WTC11 (cell line): ENCODE measurements around the gene PPIC. TPM values are rescaled to one million over a fixed set of nuclear protein-coding genes. Genes with fewer than 3 reads are reported as not detected.

Experiments used
- ATAC-seq: fragments of 200-7000 bp; cut with Tn5 transposase; 2 replicates; pipeline ENCODE4 v1.10.0; 2021; ENCODE audit warnings: mild to moderate bottlenecking, moderate library complexity
- CTCF ChIA-PET: fragments of 300-600 bp; sonication (Branson Sonifier 250); formaldehyde crosslinking; loops from one replicate; lab custom pipeline; 2021; ENCODE audit warnings: antibody characterized with exemption; lab: Charles Lee
- POLR2A ChIA-PET: fragments of 350-600 bp; sonication (Branson Sonifier 250); formaldehyde crosslinking; loops from one replicate; lab custom pipeline; 2021; ENCODE audit warnings: antibody characterized with exemption; lab: Charles Lee
- DNase-seq: peaks from one replicate; pipeline ENCODE4 v3.0.0; 2021; ENCODE audit warnings: low spot score
- H3K27ac Mint-ChIP-seq: 2 replicates; pipeline ENCODE4 v1.8.0; 2021; ENCODE audit warnings: mixed read lengths
- H3K27me3 Mint-ChIP-seq: 2 replicates; pipeline ENCODE4 v1.8.0; 2021; ENCODE audit warnings: low read depth, mild to moderate bottlenecking, moderate library complexity, mixed read lengths
- H3K36me3 Mint-ChIP-seq: 2 replicates; pipeline ENCODE4 v1.8.0; 2021; ENCODE audit warnings: mixed read lengths
- H3K4me1 Mint-ChIP-seq: 2 replicates; pipeline ENCODE4 v1.8.0; 2022; ENCODE audit warnings: mixed read lengths
- H3K4me3 Mint-ChIP-seq: 2 replicates; pipeline ENCODE4 v1.8.0; 2021; ENCODE audit warnings: mild to moderate bottlenecking, moderate library complexity, mixed read lengths
- H3K9me3 Mint-ChIP-seq: 2 replicates; pipeline ENCODE4 v1.8.0; 2021; ENCODE audit warnings: mixed read lengths
- ATF3 ChIP-seq: sonication (generic); formaldehyde crosslinking; conservative IDR thresholded peaks from 2 replicates; pipeline ENCODE4 v1.8.1; 2022; ENCODE audit warnings: mild to moderate bottlenecking, missing genetic modification reagents
- CDX4 ChIP-seq: fragments of 250-450 bp; sonication (Bioruptor Pico); IDR thresholded peaks from 2 replicates; pipeline ENCODE4 v1.9.0; 2021; ENCODE audit warnings: moderate library complexity, mild to moderate bottlenecking, inconsistent platforms, borderline replicate concordance
- CREB1 ChIP-seq: sonication (generic); formaldehyde crosslinking; IDR thresholded peaks from 2 replicates; pipeline ENCODE4 v1.8.0; 2023; ENCODE audit warnings: mild to moderate bottlenecking, missing genetic modification reagents
- E2F1 ChIP-seq: sonication (generic); formaldehyde crosslinking; IDR thresholded peaks from 2 replicates; pipeline ENCODE4 v1.8.0; 2022; ENCODE audit warnings: mild to moderate bottlenecking, missing genetic modification reagents
- E2F4 ChIP-seq: sonication (generic); formaldehyde crosslinking; IDR thresholded peaks from 2 replicates; pipeline ENCODE4 v1.8.1; 2022; ENCODE audit warnings: low read depth, mild to moderate bottlenecking, moderate library complexity, missing genetic modification reagents, borderline replicate concordance
- E2F5 ChIP-seq: sonication (generic); formaldehyde crosslinking; IDR thresholded peaks from 2 replicates; pipeline ENCODE4 v1.8.1; 2022; ENCODE audit warnings: mild to moderate bottlenecking, moderate library complexity, missing genetic modification reagents
- FOXJ3 ChIP-seq: sonication (generic); formaldehyde crosslinking; IDR thresholded peaks from 2 replicates; pipeline ENCODE4 v1.9.0; 2021; ENCODE audit warnings: missing genetic modification reagents, mild to moderate bottlenecking, borderline replicate concordance
- FOXK1 ChIP-seq: sonication (generic); formaldehyde crosslinking; IDR thresholded peaks from 2 replicates; pipeline ENCODE4 v1.8.0; 2022; ENCODE audit warnings: mild to moderate bottlenecking, moderate library complexity, missing genetic modification reagents
- GABPB1 ChIP-seq: sonication (generic); formaldehyde crosslinking; IDR thresholded peaks from 2 replicates; pipeline ENCODE4 v1.8.1; 2023; ENCODE audit warnings: mild to moderate bottlenecking, missing genetic modification reagents
- GRHL2 ChIP-seq: fragments of 250-450 bp; sonication (Bioruptor Pico); IDR thresholded peaks from 2 replicates; pipeline ENCODE4 v1.8.0; 2022; ENCODE audit warnings: mild to moderate bottlenecking, moderate library complexity; ENCODE audit not compliant: insufficient replicate concordance, severe bottlenecking
- GTF2I ChIP-seq: fragments of 250-450 bp; sonication (Bioruptor Pico); conservative IDR thresholded peaks from 2 replicates; pipeline ENCODE4 v1.4.0; 2021; ENCODE audit warnings: mild to moderate bottlenecking
- MXD4 ChIP-seq: fragments of 250-450 bp; sonication (Bioruptor Pico); IDR thresholded peaks from 2 replicates; pipeline ENCODE4 v1.8.0; 2021; ENCODE audit warnings: mild to moderate bottlenecking, moderate library complexity, borderline replicate concordance
- NFE2L1 ChIP-seq: sonication (generic); formaldehyde crosslinking; IDR thresholded peaks from 2 replicates; pipeline ENCODE4 v1.8.1; 2023; ENCODE audit warnings: missing genetic modification reagents
- NFYB ChIP-seq: sonication (generic); formaldehyde crosslinking; conservative IDR thresholded peaks from 2 replicates; pipeline ENCODE4 v1.8.0; 2022; ENCODE audit warnings: low read depth, missing genetic modification reagents
- NR2C2 ChIP-seq: sonication (generic); formaldehyde crosslinking; IDR thresholded peaks from 2 replicates; pipeline ENCODE4 v1.8.0; 2022; ENCODE audit warnings: mild to moderate bottlenecking, missing genetic modification reagents
- NR3C1 ChIP-seq: sonication (generic); formaldehyde crosslinking; conservative IDR thresholded peaks from 2 replicates; pipeline ENCODE4 v1.8.1; 2023; ENCODE audit warnings: low read depth, mild to moderate bottlenecking, missing genetic modification reagents
- SP1 ChIP-seq: sonication (generic); formaldehyde crosslinking; conservative IDR thresholded peaks from 2 replicates; pipeline ENCODE4 v1.8.1; 2022; ENCODE audit warnings: missing genetic modification reagents
- TEAD1 ChIP-seq: sonication (generic); formaldehyde crosslinking; IDR thresholded peaks from 2 replicates; pipeline ENCODE4 v1.8.0; 2022; ENCODE audit warnings: mild to moderate bottlenecking, missing genetic modification reagents
- TEAD4 ChIP-seq: sonication (generic); formaldehyde crosslinking; IDR thresholded peaks from 2 replicates; pipeline ENCODE4 v1.8.0; 2022; ENCODE audit warnings: mild to moderate bottlenecking, missing genetic modification reagents
- USF2 ChIP-seq: sonication (generic); formaldehyde crosslinking; IDR thresholded peaks from 2 replicates; pipeline ENCODE4 v1.8.1; 2023; ENCODE audit warnings: mild to moderate bottlenecking, missing genetic modification reagents, moderate library complexity
- ZNF281 ChIP-seq: sonication (generic); formaldehyde crosslinking; IDR thresholded peaks from 2 replicates; pipeline ENCODE4 v1.8.0; 2023; ENCODE audit warnings: mild to moderate bottlenecking, missing genetic modification reagents
- ZNF425 ChIP-seq: fragments of 250-450 bp; sonication (Bioruptor Pico); conservative IDR thresholded peaks from 2 replicates; pipeline ENCODE4 v1.9.0; 2021; ENCODE audit warnings: mild to moderate bottlenecking
- ZSCAN18 ChIP-seq: fragments of 250-450 bp; sonication (Bioruptor Pico); IDR thresholded peaks from 2 replicates; pipeline ENCODE4 v2.1.2; 2022; ENCODE audit warnings: mild to moderate bottlenecking, moderate library complexity
- total RNA-seq: library from RNA; stranded (reverse); gene quantifications from 3 replicates; pipeline ENCODE4 v1.2.3, GENCODE V29; 2021

PPIC gene
- total RNA-seq, 1 experiment from 2014 or later, result 12.4 TPM

- no peak overlapping the region for H3K4me3 Mint-ChIP-seq
- no peaks in the 10 kb centered on the region for H3K36me3 Mint-ChIP-seq
- TF ChIP-seq GABPB1 (CRISPR knock-in tag), result no peak
- no peak for TF ChIP-seq E2F5 (CRISPR knock-in tag)
- TF ChIP-seq TEAD1 (CRISPR knock-in tag), result no peak
- TF ChIP-seq MXD4, result no peak
- no peak for TF ChIP-seq FOXK1 (CRISPR knock-in tag)
- no peak for TF ChIP-seq E2F4 (CRISPR knock-in tag)
- no peak for TF ChIP-seq E2F1 (CRISPR knock-in tag)
- no peak for TF ChIP-seq USF2 (CRISPR knock-in tag)
- no peak for TF ChIP-seq NFYB (CRISPR knock-in tag)
- TF ChIP-seq GRHL2, result no peak
- TF ChIP-seq CDX4 (CRISPR knock-in tag), result no peak
- no peak for TF ChIP-seq NR3C1 (CRISPR knock-in tag)
- TF ChIP-seq ATF3 (CRISPR knock-in tag), result no peak
- no peak for TF ChIP-seq NFE2L1
- no peak for TF ChIP-seq NR2C2
- TF ChIP-seq FOXJ3 (CRISPR knock-in tag), result no peak
- TF ChIP-seq TEAD4 (CRISPR knock-in tag), result no peak
- no peak for TF ChIP-seq ZNF425 (CRISPR knock-in tag)
- TF ChIP-seq, all 79 proteins: peak for 0
- ChIA-PET CTCF (no interaction called here), POLR2A (no interaction called here)
- no peak overlapping the region for H3K27ac Mint-ChIP-seq
- peaks cover 12% of the 10 kb centered on the region for H3K9me3 Mint-ChIP-seq
- H3K27me3 Mint-ChIP-seq, result no peaks in the 10 kb centered on the region
- DNase-seq (no peak), ATAC-seq (no peak)
- no peaks in the 10 kb centered on the region for H3K4me1 Mint-ChIP-seq
Measured at GRCh38 chr5:123047706-123048105, 11.2 kb upstream of the PPIC start.

- Mint-ChIP-seq H3K36me3 (no peaks in the 10 kb centered on the region), H3K27me3 (no peaks in the 10 kb centered on the region), H3K27ac (no peak overlapping the region), H3K4me1 (no peaks in the 10 kb centered on the region), H3K4me3 (no peak overlapping the region), H3K9me3 (peaks cover 4% of the 10 kb centered on the region)
- CTCF ChIA-PET, result no interaction called here
- DNase-seq (no peak), ATAC-seq (no peak)
- POLR2A ChIA-PET, result no interaction called here
- TF ChIP-seq SP1, result no peak
- no peak for TF ChIP-seq ZNF281 (CRISPR knock-in tag)
- TF ChIP-seq CREB1 (CRISPR knock-in tag), result no peak
- no peak for TF ChIP-seq ATF3 (CRISPR knock-in tag)
- TF ChIP-seq GTF2I, result no peak
- TF ChIP-seq ZSCAN18, result no peak
Measured at GRCh38 chr5:123046222-123046621, 9.7 kb upstream of the PPIC start.
